ENCODE measurements around the gene YARS1.

YARS1 gene

GRCh38 chr1:32863218-32863880 is 46.2 kb upstream of the YARS1 start:
- H2AK5ac ChIP-seq (ENCODE audit: low read length, severe bottlenecking), result no peak overlapping the region
- H2AFZ ChIP-seq (ENCODE audit: low read depth, low read length), result no peak overlapping the region
- no peak overlapping the region for H2BK5ac ChIP-seq (ENCODE audit: low read depth, low read length, poor library complexity, severe bottlenecking)
- H3K27ac ChIP-seq (ENCODE audit: low read length, poor library complexity, severe bottlenecking), result no peak overlapping the region
- H3K36me3 ChIP-seq (ENCODE audit: control insufficient read depth in 1 of 2, insufficient read depth in 2 of 2, low read depth in 1 of 2, low read length in 2 of 2), result peaks cover 25 to 39% of the 10 kb centered on the region in 2 experiments
- H3K23ac ChIP-seq (ENCODE audit: low read length in 2 of 2), result no peak overlapping the region
- H3K18ac ChIP-seq (ENCODE audit: low read depth in 1 of 2, low read length in 2 of 2), result no peak overlapping the region
- H3K79me1 ChIP-seq (replicated peaks; ENCODE audit: low read length, poor library complexity, severe bottlenecking), result no peaks in the 10 kb centered on the region
- no peak overlapping the region for H3K4me2 ChIP-seq (ENCODE audit: low read length, poor library complexity, severe bottlenecking)
- no peak overlapping the region for H2BK12ac ChIP-seq (ENCODE audit: low read length in 2 of 2)
- no peaks in the 10 kb centered on the region for H3K27me3 ChIP-seq (ENCODE audit: control insufficient read depth in 1 of 2, insufficient read depth in 1 of 2, low read length in 2 of 2)
- no peaks in the 10 kb centered on the region for H3K9me3 ChIP-seq (ENCODE audit: control insufficient read depth, low read length)
- H3K14ac ChIP-seq (ENCODE audit: low read length in 2 of 2), result no peak overlapping the region
- WGBS, result 86% methylated on average over 4 of the region's 4 CpGs
- H2BK15ac ChIP-seq (ENCODE audit: low read depth, poor library complexity, severe bottlenecking), result no peak overlapping the region
- DNase-seq, result no peak
- H3K4ac ChIP-seq (ENCODE audit: low read depth in 1 of 2, low read length in 2 of 2), result no peak overlapping the region
- H3K9ac ChIP-seq (ENCODE audit: low read length), result no peak overlapping the region
- no peak overlapping the region for H4K8ac ChIP-seq (ENCODE audit: low read length)
- H3K4me3 ChIP-seq (ENCODE audit: insufficient read depth in 1 of 2, low read depth in 1 of 2, low read length in 2 of 2), result no peak overlapping the region
- H2BK120ac ChIP-seq (ENCODE audit: low read depth, low read length), result no peak overlapping the region
- H3K4me1 ChIP-seq (ENCODE audit: control insufficient read depth, insufficient read depth, low read depth, low read length), result peaks cover 5% of the 10 kb centered on the region
- no peak overlapping the region for H4K91ac ChIP-seq (ENCODE audit: low read length)

DNA sequence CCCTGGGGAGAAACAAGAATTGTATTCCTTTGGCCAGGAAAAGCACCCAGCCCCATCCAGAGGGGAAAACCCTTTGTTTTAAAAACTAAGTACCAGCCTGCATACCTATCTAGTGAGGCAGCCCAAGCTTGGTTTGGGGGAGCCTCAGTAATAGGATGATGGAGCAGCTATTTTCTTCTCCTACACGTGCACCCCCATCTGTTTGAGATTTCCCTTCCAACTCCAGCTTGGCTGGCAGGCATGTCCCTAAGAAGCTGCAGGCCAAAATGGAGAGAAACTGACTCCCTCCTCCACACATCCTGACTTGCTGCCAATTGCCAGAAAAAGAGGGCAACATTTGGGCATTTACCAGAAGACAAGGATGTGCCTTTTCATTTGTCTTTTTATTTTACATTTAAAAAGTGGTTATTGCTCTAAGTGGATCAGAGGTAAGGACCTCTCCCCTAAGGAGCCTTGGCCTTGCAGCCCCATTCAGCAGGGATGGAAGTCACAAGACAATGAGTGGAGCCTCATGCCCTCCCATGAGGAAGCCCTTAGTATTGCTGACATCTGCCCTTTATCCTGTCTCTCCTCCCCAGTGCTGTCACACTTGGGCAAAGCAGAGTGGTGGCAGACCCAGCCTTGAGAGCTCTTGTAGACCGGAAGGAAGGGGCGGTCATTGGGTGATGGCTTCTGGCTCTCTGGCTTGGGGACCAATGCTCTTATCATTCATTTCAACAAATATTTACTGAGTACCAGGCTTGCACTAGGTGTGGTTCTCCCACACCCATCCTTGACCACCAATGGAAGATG is 44.9 kb upstream of the YARS1 start:
- no peak overlapping the region for H3K18ac ChIP-seq (ENCODE audit: low read depth in 1 of 2, low read length in 2 of 2)
- 89% methylated on average over 3 of the region's 3 CpGs for WGBS
- no peak overlapping the region for H3K4ac ChIP-seq (ENCODE audit: low read depth in 1 of 2, low read length in 2 of 2)

GRCh38 chr1:32860566-32860965 is 43.4 kb upstream of the YARS1 start:
- no peak overlapping the region for H3K4me3 ChIP-seq (ENCODE audit: insufficient read depth in 1 of 2, low read depth in 1 of 2, low read length in 2 of 2)
- no peak overlapping the region for H2BK15ac ChIP-seq (ENCODE audit: low read depth, poor library complexity, severe bottlenecking)
- H3K27me3 ChIP-seq (ENCODE audit: control insufficient read depth in 1 of 2, insufficient read depth in 1 of 2, low read length in 2 of 2), result no peaks in the 10 kb centered on the region
- no peak overlapping the region for H4K8ac ChIP-seq (ENCODE audit: low read length)
- peaks cover 20 to 67% of the 10 kb centered on the region in 2 experiments for H3K36me3 ChIP-seq (ENCODE audit: control insufficient read depth in 1 of 2, insufficient read depth in 2 of 2, low read depth in 1 of 2, low read length in 2 of 2)
- no peak overlapping the region for H3K4ac ChIP-seq (ENCODE audit: low read depth in 1 of 2, low read length in 2 of 2)
- no peak overlapping the region for H4K91ac ChIP-seq (ENCODE audit: low read length)
- H3K27ac ChIP-seq (ENCODE audit: low read length, poor library complexity, severe bottlenecking), result no peak overlapping the region
- peaks cover 5% of the 10 kb centered on the region for H3K4me1 ChIP-seq (ENCODE audit: control insufficient read depth, insufficient read depth, low read depth, low read length)
- H2AFZ ChIP-seq (ENCODE audit: low read depth, low read length), result no peak overlapping the region
- H2BK12ac ChIP-seq (ENCODE audit: low read length in 2 of 2), result no peak overlapping the region
- H3K9ac ChIP-seq (ENCODE audit: low read length), result no peak overlapping the region
- H3K23ac ChIP-seq (ENCODE audit: low read length in 2 of 2), result no peak overlapping the region
- H3K14ac ChIP-seq (ENCODE audit: low read length in 2 of 2), result no peak overlapping the region
- H3K4me2 ChIP-seq (ENCODE audit: low read length, poor library complexity, severe bottlenecking), result no peak overlapping the region
- no peak overlapping the region for H2BK120ac ChIP-seq (ENCODE audit: low read depth, low read length)
- no peak overlapping the region for H2BK5ac ChIP-seq (ENCODE audit: low read depth, low read length, poor library complexity, severe bottlenecking)
- DNase-seq, result no peak
- H3K18ac ChIP-seq (ENCODE audit: low read depth in 1 of 2, low read length in 2 of 2), result no peak overlapping the region
- H3K9me3 ChIP-seq (ENCODE audit: control insufficient read depth, low read length), result no peaks in the 10 kb centered on the region
- H3K79me1 ChIP-seq (replicated peaks; ENCODE audit: low read length, poor library complexity, severe bottlenecking), result peaks cover 6% of the 10 kb centered on the region
- H2AK5ac ChIP-seq (ENCODE audit: low read length, severe bottlenecking), result no peak overlapping the region

More for the DNA sequence above, 44.9 kb upstream of the YARS1 start:
- Histone ChIP-seq H3K4me2 (ENCODE audit: low read length, poor library complexity, severe bottlenecking) (no peak overlapping the region), H3K27me3 (ENCODE audit: control insufficient read depth in 1 of 2, insufficient read depth in 1 of 2, low read length in 2 of 2) (no peaks in the 10 kb centered on the region), H3K79me1 (replicated peaks; ENCODE audit: low read length, poor library complexity, severe bottlenecking) (peaks cover 2% of the 10 kb centered on the region), H3K4me1 (ENCODE audit: control insufficient read depth, insufficient read depth, low read depth, low read length) (peaks cover 5% of the 10 kb centered on the region), H2BK120ac (ENCODE audit: low read depth, low read length) (no peak overlapping the region), H2AK5ac (ENCODE audit: low read length, severe bottlenecking) (no peak overlapping the region), H3K27ac (ENCODE audit: low read length, poor library complexity, severe bottlenecking) (no peak overlapping the region), H3K36me3 (ENCODE audit: control insufficient read depth in 1 of 2, insufficient read depth in 2 of 2, low read depth in 1 of 2, low read length in 2 of 2) (peaks cover 17 to 51% of the 10 kb centered on the region in 2 experiments), H2AFZ (ENCODE audit: low read depth, low read length) (no peak overlapping the region), H3K9ac (ENCODE audit: low read length) (no peak overlapping the region), H2BK15ac (ENCODE audit: low read depth, poor library complexity, severe bottlenecking) (no peak overlapping the region), H3K23ac (ENCODE audit: low read length in 2 of 2) (no peak overlapping the region), H3K4me3 (ENCODE audit: insufficient read depth in 1 of 2, low read depth in 1 of 2, low read length in 2 of 2) (no peak overlapping the region), H3K14ac (ENCODE audit: low read length in 2 of 2) (no peak overlapping the region), H2BK12ac (ENCODE audit: low read length in 2 of 2) (no peak overlapping the region), H3K9me3 (ENCODE audit: control insufficient read depth, low read length) (no peaks in the 10 kb centered on the region), H4K8ac (ENCODE audit: low read length) (no peak overlapping the region), H2BK5ac (ENCODE audit: low read depth, low read length, poor library complexity, severe bottlenecking) (no peak overlapping the region), H4K91ac (ENCODE audit: low read length) (no peak overlapping the region)
- no peak for DNase-seq

GRCh38 chr1:32859915-32860314 is 42.8 kb upstream of the YARS1 start:
- no peak overlapping the region for H2BK12ac ChIP-seq (ENCODE audit: low read length in 2 of 2)
- H3K18ac ChIP-seq (ENCODE audit: low read depth in 1 of 2, low read length in 2 of 2), result no peak overlapping the region
- no peak overlapping the region for H3K14ac ChIP-seq (ENCODE audit: low read length in 2 of 2)
- H3K27ac ChIP-seq (ENCODE audit: low read length, poor library complexity, severe bottlenecking), result no peak overlapping the region
- peaks cover 20 to 73% of the 10 kb centered on the region in 2 experiments for H3K36me3 ChIP-seq (ENCODE audit: control insufficient read depth in 1 of 2, insufficient read depth in 2 of 2, low read depth in 1 of 2, low read length in 2 of 2)
- H2AK5ac ChIP-seq (ENCODE audit: low read length, severe bottlenecking), result no peak overlapping the region
- no peak overlapping the region for H3K9ac ChIP-seq (ENCODE audit: low read length)
- H4K91ac ChIP-seq (ENCODE audit: low read length), result no peak overlapping the region
- no peak overlapping the region for H2BK120ac ChIP-seq (ENCODE audit: low read depth, low read length)
- no peak overlapping the region for H3K4me2 ChIP-seq (ENCODE audit: low read length, poor library complexity, severe bottlenecking)
- no peak overlapping the region for H3K4me3 ChIP-seq (ENCODE audit: insufficient read depth in 1 of 2, low read depth in 1 of 2, low read length in 2 of 2)
- peaks cover 5% of the 10 kb centered on the region for H3K4me1 ChIP-seq (ENCODE audit: control insufficient read depth, insufficient read depth, low read depth, low read length)
- no peaks in the 10 kb centered on the region for H3K9me3 ChIP-seq (ENCODE audit: control insufficient read depth, low read length)
- no peak for DNase-seq
- WGBS, result 100% methylated on average over 1 of the region's 2 CpGs
- no peak overlapping the region for H2BK15ac ChIP-seq (ENCODE audit: low read depth, poor library complexity, severe bottlenecking)
- H3K23ac ChIP-seq (ENCODE audit: low read length in 2 of 2), result no peak overlapping the region
- no peak overlapping the region for H3K4ac ChIP-seq (ENCODE audit: low read depth in 1 of 2, low read length in 2 of 2)
- no peak overlapping the region for H4K8ac ChIP-seq (ENCODE audit: low read length)
- no peak overlapping the region for H2BK5ac ChIP-seq (ENCODE audit: low read depth, low read length, poor library complexity, severe bottlenecking)
- no peaks in the 10 kb centered on the region for H3K27me3 ChIP-seq (ENCODE audit: control insufficient read depth in 1 of 2, insufficient read depth in 1 of 2, low read length in 2 of 2)
- H3K79me1 ChIP-seq (replicated peaks; ENCODE audit: low read length, poor library complexity, severe bottlenecking), result peaks cover 6% of the 10 kb centered on the region
- no peak overlapping the region for H2AFZ ChIP-seq (ENCODE audit: low read depth, low read length)
